IgD-negative memory B cell (primary cell): ENCODE results near the gene DDX60. TPM values are rescaled to one million over a fixed set of nuclear protein-coding genes. Genes with fewer than 3 reads are reported as not detected.
A peak's percentile ranks its signal among the peaks of the same experiment; 100 is the strongest.

ENCODE experiments used
- H3K27ac Mint-ChIP-seq, 3 donors: one replicate each; pipeline ENCODE4 v1.8.0; 2020 to 2022; ENCODE audit warnings: mild to moderate bottlenecking in 3 of 3, mixed read lengths in 3 of 3, moderate library complexity in 1 of 3
- H3K27me3 Mint-ChIP-seq: one replicate; pipeline ENCODE4 v1.8.0; 2021; ENCODE audit warnings: mixed read lengths
- H3K36me3 Mint-ChIP-seq: one replicate; pipeline ENCODE4 v1.8.0; 2020; ENCODE audit warnings: mild to moderate bottlenecking, mixed read lengths
- H3K4me1 Mint-ChIP-seq, 3 donors: one replicate each; pipeline ENCODE4 v1.8.0; 2020 to 2022; ENCODE audit warnings: mixed read lengths in 3 of 3, mild to moderate bottlenecking in 1 of 3
- H3K4me3 Mint-ChIP-seq, 4 donors: one replicate each; pipeline ENCODE4 v1.8.0; 2020 to 2022; ENCODE audit warnings: mild to moderate bottlenecking in 4 of 4, mixed read lengths in 4 of 4, moderate library complexity in 3 of 4
- H3K9me3 Mint-ChIP-seq, 3 donors: one replicate each; pipeline ENCODE4 v1.8.0; 2020 to 2021; ENCODE audit warnings: mixed read lengths in 3 of 3, mild to moderate bottlenecking in 1 of 3
- polyA plus RNA-seq: library from polyadenylated mRNA; unstranded; fragments of 300-500 nt; fragmentation: Illumina TruSeq; gene quantifications from one replicate; pipeline ENCODE4 v1.2.3, GENCODE V29; 2021

Gene DDX60
- polyA plus RNA-seq, 1 donor from 2014 or later = 13.1 TPM

- H3K4me1 Mint-ChIP-seq = no peaks in the 10 kb centered on the region
- H3K9me3 Mint-ChIP-seq = peaks cover 5 to 37% (median 18%) of the 10 kb centered on the region in 3 donors
- no peaks in the 10 kb centered on the region for H3K27me3 Mint-ChIP-seq
- peaks cover 5% of the 10 kb centered on the region for H3K36me3 Mint-ChIP-seq
- no peak overlapping the region for H3K27ac Mint-ChIP-seq
- H3K4me3 Mint-ChIP-seq = no peak overlapping the region
These were observed 117.9 kb downstream of the DDX60 start for GRCh38 chr4:168200685-168201084.

- H3K4me1 Mint-ChIP-seq = no peaks in the 10 kb centered on the region
- peaks cover 3 to 25% (median 13%) of the 10 kb centered on the region in 3 donors for H3K9me3 Mint-ChIP-seq
- peaks cover 5% of the 10 kb centered on the region for H3K36me3 Mint-ChIP-seq
- H3K4me3 Mint-ChIP-seq = no peak overlapping the region
- H3K27ac Mint-ChIP-seq = no peak overlapping the region
- no peaks in the 10 kb centered on the region for H3K27me3 Mint-ChIP-seq
These were observed 119.1 kb downstream of the DDX60 start for GRCh38 chr4:168199260-168199957.

- no peaks in the 10 kb centered on the region for H3K27me3 Mint-ChIP-seq
- H3K4me3 Mint-ChIP-seq = no peak overlapping the region
- H3K36me3 Mint-ChIP-seq = peaks cover 5% of the 10 kb centered on the region
- peaks cover 0 to 3% (median 0%) of the 10 kb centered on the region in 3 donors for H3K4me1 Mint-ChIP-seq
- no peak overlapping the region for H3K27ac Mint-ChIP-seq
- H3K9me3 Mint-ChIP-seq = peaks cover 3 to 20% (median 5%) of the 10 kb centered on the region in 3 donors
These were observed 120.6 kb downstream of the DDX60 start for GRCh38 chr4:168197926-168198325.

GRCh38 chr4:168188754-168189153 is 129.8 kb downstream of the DDX60 start:
- H3K9me3 Mint-ChIP-seq = peaks cover 0 to 5% (median 1%) of the 10 kb centered on the region in 3 donors
- peak overlapping the region in 2 of 3 donors; percentile 40 to 41 for H3K27ac Mint-ChIP-seq
- H3K4me1 Mint-ChIP-seq = peaks cover 7 to 12% (median 11%) of the 10 kb centered on the region in 3 donors
- H3K36me3 Mint-ChIP-seq = no peaks in the 10 kb centered on the region
- H3K4me3 Mint-ChIP-seq = peak overlapping the region in 3 of 4 donors; percentile 10 to 79 (median 66)
- peaks cover 4% of the 10 kb centered on the region for H3K27me3 Mint-ChIP-seq

- H3K4me3 Mint-ChIP-seq = no peak overlapping the region
- H3K27me3 Mint-ChIP-seq = peaks cover 6% of the 10 kb centered on the region
- no peaks in the 10 kb centered on the region for H3K36me3 Mint-ChIP-seq
- H3K4me1 Mint-ChIP-seq = peaks cover 5% of the 10 kb centered on the region in 3 donors
- peaks cover 0 to 1% (median 0%) of the 10 kb centered on the region in 3 donors for H3K9me3 Mint-ChIP-seq
- H3K27ac Mint-ChIP-seq = no peak overlapping the region
These were observed 134.6 kb downstream of the DDX60 start for GRCh38 chr4:168183717-168184571.

- no peaks in the 10 kb centered on the region for H3K4me1 Mint-ChIP-seq
- H3K27ac Mint-ChIP-seq = no peak overlapping the region
- no peak overlapping the region for H3K4me3 Mint-ChIP-seq
- H3K27me3 Mint-ChIP-seq = peaks cover 2% of the 10 kb centered on the region
- H3K9me3 Mint-ChIP-seq = no peaks in the 10 kb centered on the region
- peaks cover 2% of the 10 kb centered on the region for H3K36me3 Mint-ChIP-seq
These were observed 140.9 kb downstream of the DDX60 start for GRCh38 chr4:168177546-168178149.

GRCh38 chr4:168174308-168174707 is 144.2 kb downstream of the DDX60 start:
- Mint-ChIP-seq H3K27me3 (no peaks in the 10 kb centered on the region), H3K9me3 (no peaks in the 10 kb centered on the region), H3K4me3 (no peak overlapping the region), H3K36me3 (peaks cover 4% of the 10 kb centered on the region), H3K27ac (no peak overlapping the region), H3K4me1 (no peaks in the 10 kb centered on the region)

- no peak overlapping the region for H3K27ac Mint-ChIP-seq
- H3K4me3 Mint-ChIP-seq = no peak overlapping the region
- no peaks in the 10 kb centered on the region for H3K4me1 Mint-ChIP-seq
- H3K9me3 Mint-ChIP-seq = no peaks in the 10 kb centered on the region
- peaks cover 2% of the 10 kb centered on the region for H3K36me3 Mint-ChIP-seq
- H3K27me3 Mint-ChIP-seq = no peaks in the 10 kb centered on the region
These were observed 150.8 kb downstream of the DDX60 start for GRCh38 chr4:168167714-168168284.

Other genes with a start within 250 kb of the DDX60 start
- not detected for gene ANXA10, start 226.2 kb downstream of the DDX60 start, polyA plus RNA-seq
- gene DDX60L, start 161.7 kb upstream of the DDX60 start, polyA plus RNA-seq = 14.8 TPM
- 0.31 TPM for gene PALLD, start 178.3 kb upstream of the DDX60 start, polyA plus RNA-seq